MM.1S (cell line): ENCODE measurements around the gene PRX.

Experiments used
- DNase-seq: peaks from one replicate; pipeline ENCODE4 v3.0.0-alpha.2; 2015
- H2AFZ ChIP-seq: fragments of 300-600 bp; sonication (generic); 2 replicates; pipeline ENCODE4 v1.6.0; 2016; ENCODE audit warnings: antibody characterized with exemption, low read length
- H3F3A ChIP-seq: fragments of 300-600 bp; sonication (generic); 2 replicates; pipeline ENCODE4 v1.6.1; 2016; ENCODE audit warnings: mild to moderate bottlenecking, antibody characterized with exemption, low read length, moderate library complexity, mixed read lengths; ENCODE audit not compliant: insufficient read depth
- H3K27ac ChIP-seq: fragments of 300-600 bp; sonication (generic); 2 replicates; pipeline ENCODE4 v1.5.1; 2016; ENCODE audit warnings: mild to moderate bottlenecking, low read length
- H3K27me3 ChIP-seq: fragments of 300-600 bp; sonication (generic); replicated peaks from 2 replicates; pipeline ENCODE4 v1.6.0; 2016; ENCODE audit warnings: low read length; ENCODE audit not compliant: insufficient read depth
- H3K36me3 ChIP-seq: fragments of 300-600 bp; sonication (generic); replicated peaks from 2 replicates; pipeline ENCODE4 v1.6.1; 2016; ENCODE audit warnings: mild to moderate bottlenecking, low read length, mixed read lengths; ENCODE audit not compliant: insufficient read depth
- H3K4me1 ChIP-seq: fragments of 300-600 bp; sonication (generic); 2 replicates; pipeline ENCODE4 v1.6.1; 2016; ENCODE audit warnings: low read length, mixed read lengths
- H3K4me2 ChIP-seq: fragments of 300-600 bp; sonication (generic); 2 replicates; pipeline ENCODE4 v1.6.0; 2016; ENCODE audit warnings: low read depth, low read length
- H3K4me3 ChIP-seq: fragments of 300-600 bp; sonication (generic); 2 replicates; pipeline ENCODE4 v1.5.1; 2016; ENCODE audit warnings: low read length, mixed read lengths
- H3K79me2 ChIP-seq: fragments of 300-600 bp; sonication (generic); 2 replicates; pipeline ENCODE4 v1.6.1; 2016; ENCODE audit warnings: mixed run types, low read length, mixed read lengths
- H3K9ac ChIP-seq: fragments of 300-600 bp; sonication (generic); 2 replicates; pipeline ENCODE4 v1.6.1; 2016; ENCODE audit warnings: low read length, mixed read lengths
- H3K9me2 ChIP-seq: fragments of 300-600 bp; sonication (generic); replicated peaks from 2 replicates; pipeline ENCODE4 v1.6.1; 2016; ENCODE audit warnings: mild to moderate bottlenecking, low read length, mixed read lengths; ENCODE audit not compliant: insufficient read depth
- H3K9me3 ChIP-seq: fragments of 300-600 bp; sonication (generic); replicated peaks from 2 replicates; pipeline ENCODE4 v1.6.1; 2016; ENCODE audit warnings: mild to moderate bottlenecking, low read length, mixed read lengths; ENCODE audit not compliant: insufficient read depth
- H4K20me1 ChIP-seq: fragments of 300-600 bp; sonication (generic); 2 replicates; pipeline ENCODE4 v1.6.1; 2016; ENCODE audit warnings: mild to moderate bottlenecking, low read length, moderate library complexity, mixed read lengths; ENCODE audit not compliant: insufficient read depth
- CTCF ChIP-seq: fragments of 300-600 bp; sonication (generic); IDR thresholded peaks from 2 replicates; pipeline ENCODE4 v1.5.1; 2016; ENCODE audit warnings: antibody characterized with exemption, low read length, mixed read lengths
- EZH2 ChIP-seq: fragments of 300-600 bp; sonication (generic); optimal IDR thresholded peaks from 2 replicates; pipeline ENCODE3; 2017; ENCODE audit warnings: low read depth, mild to moderate bottlenecking, antibody characterized with exemption, low read length, mixed read lengths
- EZH2phosphoT487 ChIP-seq: fragments of 300-600 bp; sonication (generic); IDR thresholded peaks from 2 replicates; pipeline ENCODE4 v1.6.1; 2018; ENCODE audit warnings: antibody characterized with exemption, low read length

Gene PRX

GRCh38 chr19:40362160-40362559 lies 51.0 kb downstream of the PRX start:
- Histone ChIP-seq H3K9ac (no peak overlapping the region), H3K4me2 (no peak overlapping the region), H3K4me3 (no peak overlapping the region), H2AFZ (no peak overlapping the region), H3K9me2 (no peaks in the 10 kb centered on the region), H3K9me3 (no peaks in the 10 kb centered on the region), H3K27me3 (no peaks in the 10 kb centered on the region), H3K27ac (no peak overlapping the region), H3K4me1 (no peaks in the 10 kb centered on the region), H4K20me1 (no peaks in the 10 kb centered on the region), H3K36me3 (no peaks in the 10 kb centered on the region), H3F3A (no peaks in the 10 kb centered on the region), H3K79me2 (no peaks in the 10 kb centered on the region)
- no peak for DNase-seq
- TF ChIP-seq CTCF (no peak), EZH2phosphoT487 (no peak), EZH2 (no peak)

GRCh38 chr19:40360708-40361241 lies 52.4 kb downstream of the PRX start:
- Histone ChIP-seq H3K79me2 (no peaks in the 10 kb centered on the region), H3K9ac (no peak overlapping the region), H3F3A (no peaks in the 10 kb centered on the region), H3K27me3 (no peaks in the 10 kb centered on the region), H3K9me3 (no peaks in the 10 kb centered on the region), H3K4me1 (no peaks in the 10 kb centered on the region), H3K4me3 (no peak overlapping the region), H3K36me3 (no peaks in the 10 kb centered on the region), H3K4me2 (no peak overlapping the region), H3K9me2 (no peaks in the 10 kb centered on the region), H4K20me1 (no peaks in the 10 kb centered on the region), H2AFZ (no peak overlapping the region), H3K27ac (no peak overlapping the region)
- no peak for DNase-seq
- TF ChIP-seq CTCF (no peak), EZH2 (no peak), EZH2phosphoT487 (no peak)

GRCh38 chr19:40360020-40360707 lies 53.0 kb downstream of the PRX start:
- H3F3A ChIP-seq: no peaks in the 10 kb centered on the region
- H3K9me3 ChIP-seq: no peaks in the 10 kb centered on the region
- H3K9me2 ChIP-seq: no peaks in the 10 kb centered on the region
- H3K36me3 ChIP-seq: no peaks in the 10 kb centered on the region
- DNase-seq: no peak
- H3K27ac ChIP-seq: no peak overlapping the region
- H2AFZ ChIP-seq: no peak overlapping the region
- TF ChIP-seq EZH2 (no peak), CTCF (no peak), EZH2phosphoT487 (no peak)
- no peak overlapping the region for H3K4me3 ChIP-seq
- H3K4me1 ChIP-seq: no peaks in the 10 kb centered on the region
- no peaks in the 10 kb centered on the region for H3K79me2 ChIP-seq
- H4K20me1 ChIP-seq: no peaks in the 10 kb centered on the region
- H3K4me2 ChIP-seq: no peak overlapping the region
- H3K27me3 ChIP-seq: no peaks in the 10 kb centered on the region
- H3K9ac ChIP-seq: no peak overlapping the region
